Measurements from ENCODE around the gene VMP1.
A peak's percentile ranks its signal among the peaks of the same experiment; 100 is the strongest.

GRCh38 chr17:59786213-59786535 is 78.7 kb downstream of the VMP1 start:
- TF ChIP-seq CTCF (IDR thresholded peaks at IDR 0.05), result peak in 1 of 6 experiments; percentile 19
- TF ChIP-seq POLR2A (IDR thresholded peaks at IDR 0.05), result no peak
